GM21825 (cell line): ENCODE measurements around the gene SLC6A7.
"Not testable (repeated sequence)": the region's sequence is repeated elsewhere in the genome, so short reads cannot be mapped to it uniquely, and the experiment has no call there.

Experiments
- ATAC-seq: cut with Tn5 transposase; IDR thresholded peaks from one replicate; pipeline ENCODE4 v1.9.1; 2021; ENCODE audit warnings: mild to moderate bottlenecking, moderate library complexity; ENCODE audit not compliant: unreplicated experiment

SLC6A7 gene

GRCh38 chr5:150238646-150239045 lies 48.8 kb downstream of the SLC6A7 start:
- ATAC-seq, result no peak

DNA sequence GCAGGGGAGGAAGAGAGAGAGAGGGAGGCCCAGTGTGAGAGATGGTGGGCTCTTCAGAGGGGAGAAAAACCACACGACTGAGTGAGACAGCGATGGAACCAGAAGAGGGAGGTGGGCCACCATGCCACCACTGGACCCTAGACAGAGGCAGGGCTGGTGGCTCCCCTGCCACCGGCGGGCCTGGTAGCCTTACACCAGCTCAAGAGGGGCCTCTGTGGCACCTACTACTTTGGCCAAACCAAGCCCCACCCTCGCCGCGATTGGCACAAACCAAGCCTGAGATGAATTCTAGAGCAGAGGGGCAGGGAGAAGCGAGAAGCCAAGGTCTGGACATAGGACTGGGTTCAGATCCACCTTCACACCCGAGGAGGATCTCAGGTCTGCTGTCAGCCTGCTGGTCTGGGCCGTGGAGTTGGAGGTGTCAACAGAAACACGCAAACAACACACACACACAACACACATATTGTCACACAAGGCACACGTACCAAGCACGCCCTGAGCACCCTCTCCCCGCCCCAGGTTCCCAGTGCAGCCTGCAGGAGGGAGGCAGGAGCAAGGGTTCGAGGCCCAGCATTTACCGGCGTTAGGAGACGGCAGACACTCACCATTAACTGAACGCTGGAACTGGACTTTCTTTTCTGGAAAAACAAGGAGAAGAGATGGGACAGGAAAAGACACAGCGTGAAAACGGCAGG lies 49.4 kb downstream of the SLC6A7 start:
- ATAC-seq, result no peak

DNA sequence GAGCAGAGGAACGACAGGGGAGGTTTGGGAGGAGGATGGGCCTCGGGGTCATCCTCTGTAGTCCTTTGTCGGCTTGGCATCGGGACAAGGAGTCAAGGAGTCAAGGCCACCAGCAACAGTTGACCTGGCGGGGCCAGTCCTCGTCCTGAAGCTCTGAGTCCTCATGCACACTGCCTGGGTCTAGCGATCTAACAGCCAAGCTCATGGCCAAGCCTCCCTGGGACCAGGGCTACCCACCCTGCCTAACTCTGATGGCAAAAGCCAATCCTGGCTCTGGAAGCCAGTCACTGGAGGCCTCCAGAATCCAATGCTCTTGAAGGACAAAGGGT lies 49.9 kb downstream of the SLC6A7 start:
- ATAC-seq, result no peak

- no peak for ATAC-seq
Observed at GRCh38 chr5:150241298-150242160, 51.7 kb downstream of the SLC6A7 start.

- no peak for ATAC-seq
Observed at GRCh38 chr5:150242251-150242894, 52.5 kb downstream of the SLC6A7 start.

DNA sequence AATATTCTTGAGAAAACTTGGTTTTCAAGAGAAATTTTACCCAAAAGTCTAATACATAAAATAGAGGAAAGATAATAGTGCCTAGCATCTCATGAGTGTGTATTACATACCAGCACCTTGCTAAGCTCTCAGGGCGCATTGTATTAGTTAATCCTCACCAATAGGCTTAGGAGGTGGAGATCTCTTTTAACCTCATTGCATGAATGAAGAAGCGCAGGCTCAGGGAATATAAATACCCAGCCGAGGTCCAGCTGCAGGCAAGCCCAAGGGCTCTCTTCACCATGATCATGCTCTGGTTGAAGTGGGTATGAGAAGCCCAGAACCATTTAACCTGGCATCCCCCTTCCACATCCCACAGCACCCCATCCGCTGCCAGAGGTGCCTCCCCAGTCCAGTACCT lies 53.7 kb downstream of the SLC6A7 start:
- no peak for ATAC-seq

- no peak for ATAC-seq
Observed at GRCh38 chr5:150244209-150244608, 54.3 kb downstream of the SLC6A7 start.

- no peak for ATAC-seq
Observed at GRCh38 chr5:150245111-150245789, 55.4 kb downstream of the SLC6A7 start.

DNA sequence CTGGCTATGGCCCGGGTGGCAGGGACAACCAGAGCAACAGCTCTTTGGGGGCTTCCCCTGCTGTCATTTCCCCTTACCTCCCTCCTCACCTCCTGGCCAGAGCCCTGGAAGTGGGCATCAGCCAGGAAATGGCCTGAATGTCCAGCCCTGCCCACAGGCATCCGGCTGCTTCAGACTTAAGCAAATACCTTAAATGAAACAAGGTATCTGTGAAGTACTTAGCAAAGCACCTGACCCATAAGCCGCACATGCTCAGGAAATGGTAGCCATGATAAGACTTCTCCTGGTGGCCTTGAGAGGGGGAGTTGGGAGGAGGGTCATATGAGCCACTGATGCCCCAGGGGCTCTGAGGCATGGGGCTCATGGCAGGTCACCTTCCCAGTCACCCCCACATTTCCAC lies 55.9 kb downstream of the SLC6A7 start:
- no peak for ATAC-seq

- ATAC-seq, result no peak
Observed at GRCh38 chr5:150246429-150246828, 56.6 kb downstream of the SLC6A7 start.

DNA sequence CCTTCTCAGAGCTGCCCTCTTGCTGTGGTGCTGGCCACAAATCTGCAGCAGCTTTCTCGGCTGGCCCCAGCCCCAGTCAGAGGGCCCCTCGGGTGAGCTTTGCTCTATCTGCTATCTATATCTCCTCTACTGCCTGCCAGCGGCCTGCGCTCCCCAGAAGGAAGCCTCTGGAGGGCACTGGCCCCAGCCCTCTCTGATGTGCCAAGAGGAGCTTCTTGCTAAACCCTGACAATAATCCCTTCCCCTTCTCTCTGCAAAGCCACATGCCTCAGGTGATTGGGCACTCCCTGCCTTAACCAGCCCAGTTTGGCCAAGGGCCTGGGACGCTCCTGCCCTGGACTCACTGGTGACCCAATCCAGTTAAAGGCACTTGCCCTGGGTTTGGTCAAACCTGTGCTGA lies 57.0 kb downstream of the SLC6A7 start:
- ATAC-seq, result no peak

GRCh38 chr5:150247726-150248125 lies 57.9 kb downstream of the SLC6A7 start:
- no peak for ATAC-seq

- not testable (repeated sequence) for ATAC-seq
Observed at GRCh38 chr5:150248493-150248892, 58.6 kb downstream of the SLC6A7 start.

- no peak for ATAC-seq
Observed at GRCh38 chr5:150248946-150249345, 59.1 kb downstream of the SLC6A7 start.

GRCh38 chr5:150249744-150250143 lies 59.9 kb downstream of the SLC6A7 start:
- no peak for ATAC-seq

GRCh38 chr5:150251504-150251903 lies 61.6 kb downstream of the SLC6A7 start:
- no peak for ATAC-seq

DNA sequence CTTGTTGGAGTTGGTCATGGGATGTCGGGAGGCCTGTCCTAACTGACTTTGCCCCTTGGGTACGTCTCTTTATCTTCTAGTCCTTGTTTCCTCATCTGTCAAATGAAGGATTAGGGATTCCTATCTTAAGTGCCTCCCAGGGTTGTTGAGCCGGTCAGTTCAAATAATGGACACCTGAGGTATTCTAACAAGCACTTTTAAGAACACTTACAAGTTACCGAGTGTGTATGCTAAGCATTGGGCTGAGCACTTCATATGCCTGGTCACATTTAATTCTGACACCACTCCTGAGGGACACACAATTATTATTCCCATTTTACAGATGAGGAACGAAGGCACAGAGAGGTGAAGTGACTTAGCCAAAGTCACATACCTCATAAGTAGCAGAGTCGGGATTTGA lies 62.6 kb downstream of the SLC6A7 start:
- no peak for ATAC-seq

DNA sequence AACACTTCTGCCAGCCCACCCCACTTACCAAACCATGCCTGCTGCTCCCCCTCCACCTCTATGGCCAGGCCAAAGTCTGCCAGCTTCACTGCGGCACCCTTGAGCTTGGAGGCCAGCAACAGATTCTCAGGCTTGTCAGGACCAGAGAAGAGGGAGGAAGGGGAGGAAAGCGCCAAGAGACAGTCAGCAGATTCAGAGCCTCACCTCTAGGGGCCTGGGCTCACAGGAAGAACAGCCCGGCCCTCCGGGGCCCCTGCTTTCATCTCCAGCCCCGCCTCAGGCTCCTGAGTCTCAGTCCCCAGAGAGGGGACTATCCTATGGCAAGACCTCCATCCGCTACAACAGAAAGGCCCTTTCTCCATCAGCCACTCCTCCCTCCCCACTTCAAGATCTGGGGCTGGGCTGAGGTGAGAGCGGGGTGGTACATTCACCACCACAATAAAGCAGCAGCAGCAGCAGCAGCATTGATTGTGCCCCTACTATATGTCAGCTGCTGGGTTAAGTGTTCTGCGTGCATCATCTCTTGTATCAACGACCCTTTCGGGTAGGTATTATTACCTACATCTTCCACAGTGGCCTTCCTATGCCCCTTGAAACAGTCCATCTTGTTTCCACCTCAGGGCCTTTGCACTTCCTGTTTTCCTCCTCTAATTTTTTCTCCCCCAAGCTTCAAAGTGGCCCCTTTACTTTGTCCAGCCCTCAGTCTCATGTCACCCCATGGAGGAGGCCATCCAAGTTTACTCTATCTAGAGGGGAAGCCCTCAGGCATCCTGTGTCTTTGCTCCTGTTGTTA lies 63.8 kb downstream of the SLC6A7 start:
- ATAC-seq, result no peak

DNA sequence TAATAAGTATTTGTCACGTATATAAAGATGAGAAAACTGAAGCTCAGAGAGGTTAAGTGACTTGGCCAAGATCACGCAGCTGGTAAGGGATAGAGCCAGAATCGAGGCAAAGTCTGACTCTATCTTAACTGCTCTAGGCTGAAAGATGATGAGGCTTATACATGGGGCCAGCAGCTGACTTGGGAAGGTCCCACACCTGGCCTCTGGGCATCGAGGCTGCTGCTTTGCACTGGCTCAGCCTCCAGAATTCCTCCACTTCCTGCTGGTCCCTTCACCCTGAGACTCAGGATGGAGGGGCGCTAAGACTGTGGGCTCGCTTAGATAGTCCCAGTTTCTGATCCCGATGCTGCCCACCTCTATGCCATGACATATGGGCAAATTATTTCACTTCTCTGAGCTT lies 64.5 kb downstream of the SLC6A7 start:
- no peak for ATAC-seq

DNA sequence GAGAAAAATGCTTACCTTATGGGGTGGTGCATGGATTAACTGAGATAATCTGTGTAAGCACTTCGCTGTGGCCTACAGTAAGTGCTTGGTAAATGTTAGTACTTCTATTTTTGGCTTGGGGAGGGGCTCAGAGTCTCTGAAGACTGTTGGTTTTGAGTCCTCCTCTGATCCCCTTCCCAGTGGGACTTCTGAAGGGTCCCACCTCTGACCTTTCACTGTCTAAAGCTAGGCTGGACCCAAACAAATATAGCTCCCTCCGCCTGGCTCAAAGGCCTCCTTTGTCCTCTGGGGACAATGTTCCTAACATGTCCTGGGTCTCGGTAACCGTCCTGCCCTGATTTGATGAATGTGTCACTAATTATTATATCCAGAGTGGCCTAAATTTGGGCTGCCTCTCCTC lies 64.9 kb downstream of the SLC6A7 start:
- ATAC-seq, result no peak
